Activated naive CD4-positive, alpha-beta T cell treated with anti-CD3 and anti-CD28 coated beads for 36 hours (primary cell): Measurements from ENCODE around the gene NDUFS7. TPM values are rescaled to one million over a fixed set of nuclear protein-coding genes. Genes with fewer than 3 reads are reported as not detected.

Experiments used
- CTCF ChIA-PET: fragments of 350-600 bp; sonication (Branson Sonifier 250); formaldehyde crosslinking; loops from one replicate; lab custom pipeline; 2021; ENCODE audit warnings: antibody characterized with exemption; lab: Charles Lee
- DNase-seq: peaks from one replicate; pipeline ENCODE4 v3.0.0-alpha.2; 2020
- H3K27ac Mint-ChIP-seq: one replicate; pipeline ENCODE4 v1.8.0; 2021; ENCODE audit warnings: mild to moderate bottlenecking, mixed read lengths
- H3K27me3 Mint-ChIP-seq: one replicate; pipeline ENCODE4 v1.8.0; 2021; ENCODE audit warnings: low read depth, mixed read lengths
- H3K36me3 Mint-ChIP-seq: one replicate; pipeline ENCODE4 v1.8.0; 2021; ENCODE audit warnings: low read depth, mixed read lengths
- H3K4me1 Mint-ChIP-seq: one replicate; pipeline ENCODE4 v1.8.0; 2021; ENCODE audit warnings: low read depth, mixed read lengths
- H3K4me3 Mint-ChIP-seq: one replicate; pipeline ENCODE4 v1.8.0; 2021; ENCODE audit warnings: mild to moderate bottlenecking, moderate library complexity, mixed read lengths
- H3K9me3 Mint-ChIP-seq: one replicate; pipeline ENCODE4 v1.8.0; 2021; ENCODE audit warnings: mixed read lengths
- intact Hi-C: fragments of 100-400 bp; cut with micrococcal nuclease; formaldehyde crosslinking; loops from one replicate; pipeline ENCODE4 v1.15.1; 2023
- total RNA-seq, 2 experiments: library from RNA; stranded (reverse); gene quantifications; one replicate each; pipeline ENCODE4 v1.2.3, GENCODE V29; 2021

The NDUFS7 gene
- total RNA-seq, 2 experiments from 2014 or later: 138 to 148 TPM

- H3K36me3 Mint-ChIP-seq: peaks cover 18% of the 10 kb centered on the region
- no peak overlapping the region for H3K27ac Mint-ChIP-seq
- no peaks in the 10 kb centered on the region for H3K9me3 Mint-ChIP-seq
- no peak overlapping the region for H3K4me3 Mint-ChIP-seq
- CTCF ChIA-PET: no interaction called here
- peaks cover 5% of the 10 kb centered on the region for H3K4me1 Mint-ChIP-seq
- intact Hi-C loops: no loop called here
- no peaks in the 10 kb centered on the region for H3K27me3 Mint-ChIP-seq
- DNase-seq: no peak
Observed at GRCh38 chr19:1392407-1392806, 8.7 kb downstream of the NDUFS7 start.

DNA sequence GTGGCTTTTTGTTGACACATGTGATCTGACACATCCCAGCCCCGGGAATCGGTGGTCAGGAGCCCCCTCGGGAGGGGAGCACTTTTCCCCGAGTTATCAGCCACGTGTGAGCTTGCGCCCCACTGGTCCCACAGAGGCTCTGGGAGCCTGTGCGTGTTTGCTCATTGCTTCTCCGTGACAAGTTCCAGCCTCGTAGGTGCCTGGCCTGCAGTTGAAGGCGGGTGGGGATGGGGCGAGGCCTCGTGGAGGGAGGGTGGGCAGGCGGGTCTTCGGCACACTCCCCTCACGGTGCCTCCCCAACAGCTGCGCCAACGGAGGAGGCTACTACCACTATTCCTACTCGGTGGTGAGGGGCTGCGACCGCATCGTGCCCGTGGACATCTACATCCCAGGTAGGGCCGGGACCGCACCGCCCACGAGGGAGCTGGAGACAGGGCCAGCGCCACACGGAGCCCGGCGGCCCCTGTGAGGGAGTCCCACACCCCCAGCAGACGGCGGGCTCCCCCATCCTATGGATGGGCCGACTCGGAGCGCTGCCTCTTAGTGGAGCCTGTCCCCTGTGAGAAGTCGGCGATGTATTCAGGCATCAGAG is 9.3 kb downstream of the NDUFS7 start:
- Mint-ChIP-seq H3K4me1 (peaks cover 5% of the 10 kb centered on the region), H3K27me3 (no peaks in the 10 kb centered on the region), H3K4me3 (no peak overlapping the region), H3K36me3 (peaks cover 18% of the 10 kb centered on the region), H3K9me3 (no peaks in the 10 kb centered on the region), H3K27ac (no peak overlapping the region)
- no peak for DNase-seq
- CTCF ChIA-PET: no interaction called here
- intact Hi-C loops: no loop called here

GRCh38 chr19:1393841-1394240 is 10.1 kb downstream of the NDUFS7 start:
- intact Hi-C loops: no loop called here
- Mint-ChIP-seq H3K27ac (no peak overlapping the region), H3K9me3 (no peaks in the 10 kb centered on the region), H3K36me3 (peaks cover 17% of the 10 kb centered on the region), H3K4me3 (no peak overlapping the region), H3K27me3 (no peaks in the 10 kb centered on the region), H3K4me1 (peaks cover 5% of the 10 kb centered on the region)
- DNase-seq: no peak
- CTCF ChIA-PET: no interaction called here

DNA sequence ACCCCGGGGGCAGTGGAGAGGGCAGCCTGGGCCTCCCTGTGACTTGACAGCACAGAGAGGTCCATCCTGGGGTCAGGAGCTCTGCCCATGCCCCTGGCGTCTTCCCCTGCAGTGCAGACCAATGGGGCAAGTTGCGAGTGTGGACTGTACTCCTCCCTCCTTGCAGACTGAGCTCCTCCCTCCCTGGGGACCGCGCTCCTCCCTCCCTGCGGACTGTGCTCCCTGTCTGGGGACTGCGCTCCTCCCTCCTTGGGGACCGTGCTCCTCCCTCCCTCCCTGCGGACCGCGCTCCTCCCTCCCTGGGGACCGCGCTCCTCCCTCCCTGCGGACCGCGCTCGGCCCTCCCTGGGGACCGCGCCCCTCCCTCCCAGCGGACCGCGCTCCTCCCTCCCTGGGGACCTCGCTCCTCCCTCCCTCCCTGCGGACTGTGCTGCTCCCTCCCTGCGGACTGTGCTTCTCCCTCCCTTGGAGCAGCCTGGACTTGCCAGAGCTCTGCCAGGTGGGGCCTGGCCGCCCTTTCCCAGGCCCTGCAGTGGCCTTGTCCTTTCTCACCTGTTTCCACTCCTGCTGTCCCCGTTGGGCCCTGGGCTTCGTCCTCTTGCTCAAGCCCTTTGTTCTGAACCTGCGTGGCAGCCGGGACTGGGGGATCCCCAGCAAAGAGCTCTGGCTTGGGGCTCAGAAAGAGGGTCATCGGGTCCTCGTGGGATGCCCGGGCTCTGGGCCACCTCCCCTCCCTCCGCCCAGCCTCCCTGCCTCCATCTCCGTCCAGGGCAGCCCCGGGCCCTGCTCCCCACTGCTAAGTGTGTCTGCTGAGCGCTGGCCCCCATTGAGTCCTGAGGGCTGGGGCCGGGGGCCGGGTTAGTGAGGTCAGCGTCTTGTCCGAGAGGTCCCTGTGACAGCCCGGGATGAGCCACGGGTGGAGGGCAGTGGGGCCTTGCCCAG is 10.8 kb downstream of the NDUFS7 start:
- H3K36me3 Mint-ChIP-seq: peaks cover 13% of the 10 kb centered on the region
- no peaks in the 10 kb centered on the region for H3K27me3 Mint-ChIP-seq
- H3K27ac Mint-ChIP-seq: no peak overlapping the region
- no peak overlapping the region for H3K4me3 Mint-ChIP-seq
- H3K4me1 Mint-ChIP-seq: peaks cover 5% of the 10 kb centered on the region
- DNase-seq: no peak
- H3K9me3 Mint-ChIP-seq: no peaks in the 10 kb centered on the region
- CTCF ChIA-PET: no interaction called here
- intact Hi-C loops: no loop called here

DNA sequence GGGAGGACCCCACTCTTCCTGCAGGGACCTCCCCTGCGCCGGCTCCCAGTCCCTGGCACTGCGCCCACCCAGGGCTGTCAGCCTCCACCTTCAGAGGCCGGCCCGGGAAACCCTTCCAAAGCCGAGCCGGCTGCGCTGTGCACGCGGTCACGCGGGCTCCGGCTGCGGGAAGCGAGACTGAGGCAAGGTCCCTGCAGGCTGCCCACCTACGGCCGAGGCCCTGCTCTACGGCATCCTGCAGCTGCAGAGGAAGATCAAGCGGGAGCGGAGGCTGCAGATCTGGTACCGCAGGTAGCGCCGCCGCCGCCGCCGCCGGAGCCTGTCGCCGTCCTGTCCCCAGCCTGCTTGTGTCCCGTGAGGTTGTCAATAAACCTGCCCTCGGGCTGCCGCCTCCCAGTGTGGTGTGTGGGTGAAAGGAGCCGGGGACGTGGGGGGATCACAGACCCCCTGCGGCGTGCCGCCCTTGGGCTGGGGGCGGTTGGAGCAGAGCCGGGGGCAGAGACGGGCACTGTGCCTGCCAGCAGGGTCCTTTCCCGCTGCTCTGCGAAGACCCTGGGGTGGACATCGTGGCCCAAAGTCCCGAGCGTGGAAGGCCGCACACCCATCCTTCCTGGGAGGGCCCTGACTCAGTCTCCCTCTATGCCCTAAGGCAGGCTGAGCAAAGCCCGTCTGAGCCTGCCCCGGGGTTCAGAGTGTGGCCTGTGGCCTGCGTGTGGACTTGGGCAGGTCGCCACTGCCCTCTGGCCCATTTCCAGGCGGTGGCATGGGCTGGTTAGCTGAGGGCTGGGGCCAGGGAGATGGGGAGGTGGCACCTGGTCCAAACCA is 11.7 kb downstream of the NDUFS7 start:
- H3K4me1 Mint-ChIP-seq: peaks cover 8% of the 10 kb centered on the region
- H3K4me3 Mint-ChIP-seq: no peak overlapping the region
- no peaks in the 10 kb centered on the region for H3K9me3 Mint-ChIP-seq
- H3K27ac Mint-ChIP-seq: no peak overlapping the region
- DNase-seq: no peak
- CTCF ChIA-PET: no interaction called here
- H3K27me3 Mint-ChIP-seq: no peaks in the 10 kb centered on the region
- peaks cover 7% of the 10 kb centered on the region for H3K36me3 Mint-ChIP-seq
- intact Hi-C loops: no loop called here

DNA sequence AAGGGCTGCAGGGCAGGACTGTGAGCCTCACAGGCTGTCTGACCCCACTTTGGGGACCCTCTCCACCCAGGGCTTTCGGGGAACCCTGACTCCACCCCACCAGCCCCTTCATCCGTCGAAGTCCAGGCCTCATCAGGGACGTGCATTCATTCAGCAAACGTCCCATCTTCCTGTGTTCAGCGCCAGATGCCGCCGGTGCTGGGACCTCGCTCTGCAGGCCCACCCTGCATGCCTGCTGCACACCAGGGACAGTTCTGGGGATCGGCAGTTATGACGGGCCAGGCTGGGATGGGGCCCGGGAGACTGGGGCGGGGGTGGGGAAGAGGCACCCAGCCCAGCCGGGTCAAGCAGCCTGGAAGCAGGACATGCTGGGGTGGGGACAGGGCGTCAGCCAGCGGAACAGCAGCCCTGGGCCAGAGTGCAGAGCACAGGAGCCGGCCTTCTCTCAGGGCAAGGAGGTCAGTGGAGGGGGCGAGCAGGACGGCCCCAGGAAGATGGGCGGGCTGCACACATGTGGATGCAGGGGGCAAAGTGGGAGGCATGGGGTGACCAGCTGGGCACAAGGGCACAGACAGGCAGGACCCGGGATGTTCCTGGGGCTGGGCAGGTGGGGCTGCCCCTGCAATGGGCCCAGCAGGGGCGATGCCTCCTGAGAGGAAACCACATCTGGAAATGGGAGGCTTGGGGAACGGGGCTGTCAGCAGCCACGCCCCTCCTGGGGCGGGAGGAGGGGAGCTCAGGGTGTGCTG is 12.5 kb downstream of the NDUFS7 start:
- Mint-ChIP-seq H3K9me3 (no peaks in the 10 kb centered on the region), H3K27me3 (no peaks in the 10 kb centered on the region), H3K4me3 (no peak overlapping the region), H3K27ac (no peak overlapping the region), H3K4me1 (peaks cover 10% of the 10 kb centered on the region), H3K36me3 (peaks cover 5% of the 10 kb centered on the region)
- CTCF ChIA-PET: interaction anchor here (0.6 to 1.2 kb wide), 2 partner anchors 69 to 866 kb away, joined by 3 to 7 read pairs; no protein-coding TSS in a partner anchor
- no peak for DNase-seq
- intact Hi-C loops: no loop called here

DNA sequence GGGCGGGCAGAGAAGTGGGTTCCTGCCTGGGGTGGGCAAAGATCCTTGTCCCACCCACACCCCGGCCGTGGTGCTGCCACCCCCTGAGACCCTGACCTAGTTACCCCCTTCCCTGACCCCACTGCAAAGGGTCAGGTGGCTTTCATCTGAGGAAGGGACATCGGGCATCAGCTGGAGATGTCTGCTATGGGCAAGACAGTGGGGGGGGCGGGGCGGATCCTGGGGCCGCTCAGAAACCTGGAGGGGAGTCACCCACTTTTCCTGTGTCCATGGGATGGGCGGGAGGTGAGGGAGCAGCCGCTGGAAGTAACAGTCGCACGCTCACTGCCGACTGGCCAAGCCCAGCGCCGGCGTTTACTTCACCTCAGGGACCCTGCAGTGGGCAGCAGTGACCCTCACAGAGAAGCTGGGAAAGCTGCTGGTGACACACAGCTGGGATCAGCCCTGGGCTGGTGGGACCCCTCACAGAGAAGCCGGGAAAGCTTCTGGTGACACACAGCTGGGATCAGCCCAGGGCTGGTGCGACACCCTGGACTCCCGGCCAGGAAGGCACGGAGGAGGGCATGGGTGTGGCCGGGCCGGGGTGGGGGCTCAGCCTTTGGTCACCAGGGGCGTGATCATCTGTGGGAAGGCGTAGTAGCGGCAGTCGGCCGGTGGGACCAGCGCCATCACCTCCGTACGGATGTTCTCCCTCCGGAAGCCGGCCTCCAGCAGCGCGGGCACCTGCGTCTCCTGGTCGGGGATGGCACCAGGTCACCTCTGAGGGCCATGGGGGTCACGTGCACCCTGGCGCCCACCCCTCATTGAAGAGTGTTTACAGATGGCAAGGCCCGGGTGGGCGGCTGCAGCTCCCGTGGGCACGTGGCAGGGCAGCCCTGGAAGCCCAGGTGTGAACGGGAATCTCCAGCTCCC is 13.3 kb downstream of the NDUFS7 start:
- H3K36me3 Mint-ChIP-seq: peaks cover 4% of the 10 kb centered on the region
- no peak for DNase-seq
- H3K9me3 Mint-ChIP-seq: no peaks in the 10 kb centered on the region
- H3K27ac Mint-ChIP-seq: no peak overlapping the region
- intact Hi-C loops: no loop called here
- H3K4me1 Mint-ChIP-seq: peaks cover 10% of the 10 kb centered on the region
- CTCF ChIA-PET: interaction anchor here (0.6 to 1.2 kb wide), 2 partner anchors 68 to 867 kb away, joined by 3 to 7 read pairs; no protein-coding TSS in a partner anchor
- H3K27me3 Mint-ChIP-seq: no peaks in the 10 kb centered on the region
- H3K4me3 Mint-ChIP-seq: no peak overlapping the region

- CTCF ChIA-PET: interaction anchor here (0.6 kb wide), 1 partner anchor 186 kb away, joined by 4 read pairs; no protein-coding TSS in a partner anchor
- H3K27ac Mint-ChIP-seq: no peak overlapping the region
- H3K4me1 Mint-ChIP-seq: peaks cover 15% of the 10 kb centered on the region
- no peak overlapping the region for H3K4me3 Mint-ChIP-seq
- H3K9me3 Mint-ChIP-seq: no peaks in the 10 kb centered on the region
- H3K27me3 Mint-ChIP-seq: peaks cover 5% of the 10 kb centered on the region
- intact Hi-C loops: no loop called here
- DNase-seq: no peak
- no peaks in the 10 kb centered on the region for H3K36me3 Mint-ChIP-seq
Observed at GRCh38 chr19:1397838-1398237, 14.1 kb downstream of the NDUFS7 start.

- no peaks in the 10 kb centered on the region for H3K36me3 Mint-ChIP-seq
Observed at GRCh38 chr19:1399079-1399478, 15.4 kb downstream of the NDUFS7 start.

DNA sequence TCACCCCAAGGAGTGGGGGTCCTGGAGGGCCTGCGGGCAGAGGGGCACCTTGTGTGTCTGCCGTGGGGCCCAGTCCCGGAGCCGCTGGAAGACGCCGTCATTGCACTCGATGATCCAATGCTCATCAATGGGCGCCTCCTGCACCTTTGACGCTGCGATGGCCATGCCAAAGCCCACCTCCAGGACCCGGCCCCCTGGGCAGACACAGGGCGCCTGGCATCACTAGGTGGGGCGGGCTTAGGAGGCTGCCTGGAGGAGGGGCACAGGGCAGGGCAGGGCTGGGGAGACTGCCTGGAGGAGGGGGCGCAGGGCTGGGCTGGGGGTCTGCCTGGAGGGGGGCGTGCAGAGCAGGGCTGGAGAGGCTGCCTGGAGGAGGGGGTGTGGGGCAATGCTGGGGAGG is 16.0 kb downstream of the NDUFS7 start:
- Mint-ChIP-seq H3K36me3 (no peaks in the 10 kb centered on the region), H3K4me3 (no peak overlapping the region), H3K27me3 (peaks cover 5% of the 10 kb centered on the region), H3K27ac (no peak overlapping the region), H3K4me1 (peaks cover 16% of the 10 kb centered on the region), H3K9me3 (no peaks in the 10 kb centered on the region)
- DNase-seq: no peak
- CTCF ChIA-PET: no interaction called here
- intact Hi-C loops: loop anchor here (10.0 kb wide), 1 partner anchor 375 kb away; the partner anchor contains the start of genes CNN2, RNU6-2 and TMEM259

More at GRCh38 chr19:1399079-1399478, 15.4 kb downstream of the NDUFS7 start:
- Mint-ChIP-seq H3K27me3 (peaks cover 5% of the 10 kb centered on the region), H3K4me3 (no peak overlapping the region), H3K27ac (no peak overlapping the region), H3K9me3 (no peaks in the 10 kb centered on the region), H3K4me1 (peaks cover 16% of the 10 kb centered on the region)
- CTCF ChIA-PET: no interaction called here
- DNase-seq: no peak
- intact Hi-C loops: no loop called here
